ENCODE measurements around the gene AGAP1. TPM values are rescaled to one million over a fixed set of nuclear protein-coding genes. Genes with fewer than 3 reads are reported as not detected.

AGAP1 gene
- total RNA-seq, 1 donor from 2014 or later, result 17.5 TPM

DNA sequence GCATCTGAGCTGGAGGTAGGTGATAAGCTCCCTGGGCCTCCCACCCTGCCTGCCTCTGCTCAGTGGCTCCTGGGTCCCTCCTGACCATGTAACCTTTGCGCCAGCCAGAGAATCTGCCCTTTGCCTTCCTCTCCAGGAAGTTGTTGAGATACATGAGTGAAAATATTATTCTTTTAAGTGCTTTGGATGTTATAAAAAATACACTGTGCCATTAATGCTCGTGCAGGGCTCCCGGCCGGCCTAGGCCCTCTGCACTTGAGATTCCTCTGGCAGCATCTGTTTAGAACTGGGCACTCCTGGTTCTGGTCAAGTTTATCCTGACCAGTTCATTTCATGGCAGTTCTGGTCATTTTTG lies 18.8 kb downstream of the AGAP1 start:
- no peak overlapping the region for H3K4me3 ChIP-seq (ENCODE audit: low read depth, low read length)
- TF ChIP-seq, protein P1, sequence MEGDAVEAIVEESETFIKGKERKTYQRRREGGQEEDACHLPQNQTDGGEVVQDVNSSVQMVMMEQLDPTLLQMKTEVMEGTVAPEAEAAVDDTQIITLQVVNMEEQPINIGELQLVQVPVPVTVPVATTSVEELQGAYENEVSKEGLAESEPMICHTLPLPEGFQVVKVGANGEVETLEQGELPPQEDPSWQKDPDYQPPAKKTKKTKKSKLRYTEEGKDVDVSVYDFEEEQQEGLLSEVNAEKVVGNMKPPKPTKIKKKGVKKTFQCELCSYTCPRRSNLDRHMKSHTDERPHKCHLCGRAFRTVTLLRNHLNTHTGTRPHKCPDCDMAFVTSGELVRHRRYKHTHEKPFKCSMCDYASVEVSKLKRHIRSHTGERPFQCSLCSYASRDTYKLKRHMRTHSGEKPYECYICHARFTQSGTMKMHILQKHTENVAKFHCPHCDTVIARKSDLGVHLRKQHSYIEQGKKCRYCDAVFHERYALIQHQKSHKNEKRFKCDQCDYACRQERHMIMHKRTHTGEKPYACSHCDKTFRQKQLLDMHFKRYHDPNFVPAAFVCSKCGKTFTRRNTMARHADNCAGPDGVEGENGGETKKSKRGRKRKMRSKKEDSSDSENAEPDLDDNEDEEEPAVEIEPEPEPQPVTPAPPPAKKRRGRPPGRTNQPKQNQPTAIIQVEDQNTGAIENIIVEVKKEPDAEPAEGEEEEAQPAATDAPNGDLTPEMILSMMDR (conservative IDR thresholded peaks at IDR 0.05; ENCODE audit: low read depth, low read length), result no peak
- DNase-seq (ENCODE audit: low read depth), result no peak

DNA sequence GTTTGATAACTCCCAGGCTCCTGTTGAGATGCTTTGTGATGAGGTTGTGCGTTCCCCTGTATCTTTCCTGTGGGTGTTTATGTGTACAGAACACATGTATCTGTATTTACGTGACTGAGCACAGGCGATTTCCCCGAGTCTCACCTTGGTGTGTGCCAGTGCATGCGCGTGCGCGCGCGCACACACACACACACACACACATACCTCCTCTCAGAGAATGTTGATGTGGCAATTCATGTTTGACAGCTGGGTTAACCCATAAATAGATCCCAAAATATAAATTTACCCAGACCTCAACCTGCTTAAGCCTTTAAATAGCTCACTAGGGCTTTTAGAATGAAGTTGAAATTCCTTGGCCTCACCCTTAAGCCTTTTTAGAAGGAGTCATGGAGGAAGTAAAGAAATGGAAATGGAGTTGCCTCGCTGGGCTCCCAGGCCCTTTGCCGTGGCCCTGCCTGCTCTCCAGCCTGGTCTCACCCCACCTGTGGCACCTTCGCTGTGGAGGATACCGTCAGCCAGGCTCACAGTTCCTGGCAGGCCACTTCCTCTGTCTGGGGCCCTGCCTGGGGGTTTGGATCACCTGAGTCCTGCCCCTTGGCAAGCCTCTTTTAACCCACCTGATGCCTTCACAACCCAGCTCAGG lies 20.3 kb downstream of the AGAP1 start:
- no peak overlapping the region for H3K4me3 ChIP-seq (ENCODE audit: low read depth, low read length)
- no peak for DNase-seq (ENCODE audit: low read depth)
- TF ChIP-seq, protein P1 (conservative IDR thresholded peaks at IDR 0.05; ENCODE audit: low read depth, low read length), result no peak

DNA sequence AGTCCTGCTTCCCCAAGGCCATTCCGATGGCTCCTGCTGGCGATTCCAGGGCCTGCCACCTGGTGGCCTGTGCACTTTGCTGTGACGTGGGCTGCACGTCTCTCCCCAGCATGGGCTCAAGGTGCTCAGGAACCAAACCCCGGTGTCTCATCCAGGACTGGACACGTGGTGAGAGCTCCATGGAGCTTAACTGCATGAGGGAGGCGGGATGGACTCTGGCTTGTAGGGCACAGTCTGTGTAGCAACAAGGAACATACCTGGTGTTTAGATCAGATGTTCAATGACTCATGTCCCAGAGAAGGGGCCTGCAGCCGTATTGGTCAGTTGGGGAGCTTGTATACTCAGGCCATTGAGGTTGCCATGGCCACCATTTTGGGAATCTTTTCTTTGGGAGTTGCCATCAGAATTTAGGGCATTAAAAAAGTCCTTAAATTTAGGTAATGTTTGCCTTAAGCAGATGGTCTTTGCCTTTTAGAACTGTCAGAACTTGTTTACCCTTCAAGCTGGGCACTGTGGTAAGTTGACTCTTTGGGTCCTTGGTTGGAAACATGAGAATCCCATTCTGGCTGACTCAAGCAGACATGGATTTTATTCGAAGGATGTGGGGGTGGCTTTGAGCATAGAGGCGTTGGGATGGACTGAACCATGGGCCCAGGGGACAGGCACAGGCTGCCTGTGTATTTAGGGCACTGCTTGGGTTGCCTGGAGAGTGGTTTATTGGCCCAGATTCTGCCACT lies 21.0 kb downstream of the AGAP1 start:
- TF ChIP-seq, protein P1 (conservative IDR thresholded peaks at IDR 0.05; ENCODE audit: low read depth, low read length), result peak; percentile 56
- H3K4me3 ChIP-seq (ENCODE audit: low read depth, low read length), result no peak overlapping the region
- DNase-seq (ENCODE audit: low read depth), result peak; percentile 68

DNA sequence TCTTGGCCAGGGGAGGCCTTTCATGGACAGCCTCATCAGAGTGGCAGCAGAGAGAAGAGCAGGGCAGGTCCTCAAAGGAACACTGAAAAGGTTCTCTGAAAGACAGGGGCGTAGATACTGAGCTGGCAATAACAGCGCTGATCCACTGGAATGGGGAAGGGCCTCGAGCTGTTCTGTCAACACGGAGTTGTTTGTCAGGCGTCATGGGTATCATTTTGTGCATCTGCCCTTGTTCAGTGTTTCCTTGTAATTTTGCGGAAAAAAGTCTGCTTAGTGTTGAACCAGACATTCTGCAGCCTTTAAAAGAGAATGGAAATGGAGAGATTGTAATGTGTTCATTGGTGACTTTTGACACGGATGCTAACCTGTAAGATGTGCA lies 21.5 kb downstream of the AGAP1 start:
- H3K4me3 ChIP-seq (ENCODE audit: low read depth, low read length), result no peak overlapping the region
- DNase-seq (ENCODE audit: low read depth), result no peak
- TF ChIP-seq, protein P1 (conservative IDR thresholded peaks at IDR 0.05; ENCODE audit: low read depth, low read length), result no peak

DNA sequence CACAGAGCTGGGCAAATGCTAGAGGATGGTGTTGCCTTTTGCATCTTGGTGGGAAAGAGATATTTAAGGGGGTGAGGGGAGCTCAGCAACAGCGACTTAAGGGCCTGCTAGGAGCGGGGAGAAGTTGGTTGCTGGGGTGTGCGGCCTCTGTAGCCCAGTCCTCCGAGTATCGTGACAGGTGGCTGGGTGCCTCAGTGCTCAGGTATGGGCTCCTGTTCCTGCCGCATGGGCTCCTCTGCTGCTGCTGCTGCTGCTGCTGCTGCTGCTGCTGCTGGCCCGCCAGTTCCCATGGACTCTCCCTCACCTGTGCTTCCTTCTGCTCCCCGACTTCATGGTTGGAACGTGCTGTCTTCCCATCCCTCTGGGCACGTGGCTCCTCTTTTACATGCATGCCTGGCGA lies 22.0 kb downstream of the AGAP1 start:
- no peak overlapping the region for H3K4me3 ChIP-seq (ENCODE audit: low read depth, low read length)
- TF ChIP-seq, protein P1 (conservative IDR thresholded peaks at IDR 0.05; ENCODE audit: low read depth, low read length), result no peak
- DNase-seq (ENCODE audit: low read depth), result no peak

DNA sequence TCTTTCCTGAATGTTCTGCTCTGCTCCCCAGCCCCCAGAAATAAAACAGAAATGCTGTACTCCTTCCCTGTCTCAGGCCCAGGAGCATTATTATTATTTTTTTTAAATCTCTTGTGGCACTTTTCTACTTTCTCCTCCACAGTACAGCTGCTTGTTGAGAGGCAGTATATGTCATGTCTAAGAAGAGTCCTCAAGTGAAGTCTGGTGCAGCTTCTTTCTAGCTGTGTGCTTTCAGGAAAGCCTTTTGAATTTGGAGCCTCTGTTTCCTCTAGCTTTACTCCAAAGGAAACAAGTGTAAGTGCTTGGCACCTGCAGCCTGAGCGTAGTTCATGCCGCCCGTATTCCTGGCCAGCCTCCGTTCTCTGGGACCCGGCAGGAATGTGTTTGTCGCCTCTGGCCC lies 22.4 kb downstream of the AGAP1 start:
- TF ChIP-seq, protein P1 (conservative IDR thresholded peaks at IDR 0.05; ENCODE audit: low read depth, low read length), result no peak
- H3K4me3 ChIP-seq (ENCODE audit: low read depth, low read length), result no peak overlapping the region
- DNase-seq (ENCODE audit: low read depth), result no peak

Data from epithelial cell of proximal tubule (primary cell).